HEK293 (cell line): ENCODE data around the gene RAB40C.
A peak's percentile ranks its signal among the peaks of the same experiment; 100 is the strongest.

ENCODE experiments used
- AEBP2 ChIP-seq: fragments of 450-650 bp; formaldehyde crosslinking; IDR thresholded peaks from 2 replicates; pipeline ENCODE4 v1.5.1; 2016; ENCODE audit warnings: missing biosample characterization, missing genetic modification characterization, borderline replicate concordance
- BCL11A ChIP-seq: fragments of 450-650 bp; formaldehyde crosslinking; IDR thresholded peaks from 2 replicates; pipeline ENCODE4 v1.5.1; 2016; ENCODE audit warnings: low read depth, missing biosample characterization, missing genetic modification characterization
- GLI2 ChIP-seq: fragments of 450-650 bp; formaldehyde crosslinking; IDR thresholded peaks from 2 replicates; pipeline ENCODE4; 2017; ENCODE audit warnings: missing biosample characterization, missing genetic modification characterization, low read depth, borderline replicate concordance
- HIC1 ChIP-seq: fragments of 450-650 bp; formaldehyde crosslinking; IDR thresholded peaks from 2 replicates; pipeline ENCODE4 v1.5.1; 2016; ENCODE audit warnings: missing biosample characterization, missing genetic modification characterization
- KLF16 ChIP-seq: fragments of 450-650 bp; formaldehyde crosslinking; IDR thresholded peaks from 2 replicates; pipeline ENCODE4 v1.5.1; 2017; ENCODE audit warnings: missing biosample characterization, missing genetic modification characterization
- MZF1 ChIP-seq: fragments of 450-650 bp; formaldehyde crosslinking; IDR thresholded peaks from 2 replicates; pipeline ENCODE4 v1.5.1; 2017; ENCODE audit warnings: missing biosample characterization, missing genetic modification characterization, borderline replicate concordance
- PBX3 ChIP-seq: sonication (generic); formaldehyde crosslinking; IDR thresholded peaks from 2 replicates; pipeline ENCODE4 v1.8.1; 2022; ENCODE audit warnings: mild to moderate bottlenecking, moderate library complexity, missing genetic modification reagents
- SP3 ChIP-seq: fragments of 450-650 bp; formaldehyde crosslinking; IDR thresholded peaks from 2 replicates; pipeline ENCODE4 v1.5.1; 2016; ENCODE audit warnings: missing biosample characterization, missing genetic modification characterization
- TCF7L2 ChIP-seq: IDR thresholded peaks from 2 replicates; pipeline ENCODE4 v1.6.1; 2011; ENCODE audit warnings: low read depth, mild to moderate bottlenecking, inconsistent platforms, low read length, moderate library complexity, borderline replicate concordance
- ZBTB11 ChIP-seq: fragments of 450-650 bp; formaldehyde crosslinking; conservative IDR thresholded peaks from 2 replicates; pipeline ENCODE4 v1.5.1; 2016; ENCODE audit warnings: low read depth, missing biosample characterization, missing genetic modification characterization
- ZFP3 ChIP-seq: fragments of 450-650 bp; formaldehyde crosslinking; IDR thresholded peaks from 2 replicates; pipeline ENCODE4 v1.5.1; 2016; ENCODE audit warnings: low read depth, missing biosample characterization, missing genetic modification characterization
- ZFP41 ChIP-seq: fragments of 450-650 bp; formaldehyde crosslinking; IDR thresholded peaks from 2 replicates; pipeline ENCODE4 v1.5.1; 2016; ENCODE audit warnings: missing biosample characterization, missing genetic modification characterization, borderline replicate concordance
- ZNF174 ChIP-seq: fragments of 450-650 bp; formaldehyde crosslinking; IDR thresholded peaks from 2 replicates; pipeline ENCODE4 v1.5.0; 2017; ENCODE audit warnings: missing biosample characterization, mild to moderate bottlenecking, missing genetic modification characterization
- ZNF175 ChIP-seq: fragments of 450-650 bp; formaldehyde crosslinking; IDR thresholded peaks from 2 replicates; pipeline ENCODE4 v1.5.1; 2016; ENCODE audit warnings: missing biosample characterization, missing genetic modification characterization
- ZNF2 ChIP-seq: fragments of 450-650 bp; formaldehyde crosslinking; IDR thresholded peaks from 2 replicates; pipeline ENCODE4 v1.5.1; 2016; ENCODE audit warnings: missing biosample characterization, missing genetic modification characterization
- ZNF335 ChIP-seq: fragments of 450-650 bp; formaldehyde crosslinking; conservative IDR thresholded peaks from 2 replicates; pipeline ENCODE4 v1.5.1; 2016; ENCODE audit warnings: missing biosample characterization, missing genetic modification characterization
- ZNF398 ChIP-seq: fragments of 450-650 bp; formaldehyde crosslinking; IDR thresholded peaks from 2 replicates; pipeline ENCODE4 v1.5.1; 2017; ENCODE audit warnings: missing biosample characterization, missing genetic modification characterization
- ZNF473 ChIP-seq: fragments of 450-650 bp; formaldehyde crosslinking; IDR thresholded peaks from 2 replicates; pipeline ENCODE4 v1.5.1; 2017; ENCODE audit warnings: missing biosample characterization, missing genetic modification characterization
- ZNF549 ChIP-seq: fragments of 450-650 bp; IDR thresholded peaks from 2 replicates; pipeline ENCODE4 v1.5.1; 2018; ENCODE audit warnings: missing biosample characterization, missing genetic modification characterization, mild to moderate bottlenecking, inconsistent platforms, moderate library complexity
- ZNF560 ChIP-seq: fragments of 450-650 bp; formaldehyde crosslinking; IDR thresholded peaks from 2 replicates; pipeline ENCODE4 v1.5.1; 2017; ENCODE audit warnings: missing biosample characterization, missing genetic modification characterization, borderline replicate concordance
- ZNF621 ChIP-seq: fragments of 450-650 bp; formaldehyde crosslinking; IDR thresholded peaks from 2 replicates; pipeline ENCODE4 v1.5.1; 2017; ENCODE audit warnings: missing biosample characterization, missing genetic modification characterization
- ZNF639 ChIP-seq: fragments of 450-650 bp; formaldehyde crosslinking; IDR thresholded peaks from 2 replicates; pipeline ENCODE4 v1.5.1; 2016; ENCODE audit warnings: missing biosample characterization, missing genetic modification characterization
- ZNF645 ChIP-seq: fragments of 450-650 bp; formaldehyde crosslinking; IDR thresholded peaks from 2 replicates; pipeline ENCODE4; 2016; ENCODE audit warnings: missing biosample characterization, missing genetic modification characterization
- ZNF677 ChIP-seq: fragments of 450-650 bp; IDR thresholded peaks from 2 replicates; pipeline ENCODE4 v1.5.0; 2018; ENCODE audit warnings: missing biosample characterization, mild to moderate bottlenecking, missing genetic modification characterization, moderate library complexity
- ZNF747 ChIP-seq: fragments of 450-650 bp; formaldehyde crosslinking; IDR thresholded peaks from 2 replicates; pipeline ENCODE4 v1.5.1; 2016; ENCODE audit warnings: missing biosample characterization, missing genetic modification characterization
- ZNF776 ChIP-seq: fragments of 450-650 bp; formaldehyde crosslinking; IDR thresholded peaks from 2 replicates; pipeline ENCODE4 v1.5.0; 2017; ENCODE audit warnings: missing biosample characterization, missing genetic modification characterization, borderline replicate concordance

RAB40C gene

GRCh38 chr16:636206-637080 is 46.6 kb downstream of the RAB40C start, which contains the start of gene METTL26 (continued):
- 0 out of 2 replicates have a peak, but pooled peaks have one; percentile 44 for TF ChIP-seq MZF1 (tag by site-specific recombination)
- TF ChIP-seq ZNF549: no peak
- TF ChIP-seq GLI2 (tag by site-specific recombination): no peak
- TF ChIP-seq KLF16 (tag by site-specific recombination): peak; percentile 96
- TF ChIP-seq AEBP2: no peak
- TF ChIP-seq HIC1 (tag by site-specific recombination): no peak
- TF ChIP-seq ZFP41 (tag by site-specific recombination): no peak
- peak; percentile 69 for TF ChIP-seq ZNF398 (tag by site-specific recombination)
- TF ChIP-seq ZNF175 (tag by site-specific recombination): no peak
- no peak for TF ChIP-seq ZNF677
- TF ChIP-seq SP3 (tag by site-specific recombination): peak; percentile 77
- TF ChIP-seq ZNF473 (tag by site-specific recombination): no peak
- TF ChIP-seq PBX3 (CRISPR knock-in tag): peak; percentile 81
- TF ChIP-seq ZNF747: no peak
- TF ChIP-seq TCF7L2: no peak
- TF ChIP-seq ZNF645: 0 out of 2 replicates have a peak, but pooled peaks have one; percentile 86
- TF ChIP-seq ZBTB11 (tag by site-specific recombination): peak; percentile 76
- TF ChIP-seq ZNF776: no peak
- TF ChIP-seq ZFP3 (tag by site-specific recombination): no peak
- TF ChIP-seq BCL11A (tag by site-specific recombination): no peak
- peak; percentile 98 for TF ChIP-seq ZNF335 (tag by site-specific recombination)
- TF ChIP-seq ZNF2: peak; percentile 96
- no peak for TF ChIP-seq ZNF174
- TF ChIP-seq ZNF639: peak; percentile 94
- TF ChIP-seq ZNF560: no peak
- no peak for TF ChIP-seq ZNF621 (tag by site-specific recombination)
